SK-N-SH (cell line): Measurements from ENCODE around the gene DNAH9. TPM values are rescaled to one million over a fixed set of nuclear protein-coding genes. Genes with fewer than 3 reads are reported as not detected.

ENCODE experiments used
- CTCF ChIA-PET: fragments of 300-600, 350-600 bp; formaldehyde crosslinking; extraction: SDS; loops from one replicate; lab custom pipeline; 2021; lab: Yijun Ruan, JAX
- POLR2A ChIA-PET: fragments of 350-600 bp; sonication (Branson Sonifier 250); formaldehyde crosslinking; extraction: SDS; loops from one replicate; lab custom pipeline; 2020; ENCODE audit warnings: antibody characterized with exemption, inconsistent platforms; lab: Yijun Ruan, JAX
- DNase-seq: peaks from one replicate; pipeline ENCODE4 v3.0.0; 2012
- H2AFZ ChIP-seq: fragments of 200-600 bp; sonication (generic); 2 replicates; pipeline ENCODE4 v1.8.1; 2016; ENCODE audit warnings: antibody characterized with exemption, mild to moderate bottlenecking, low read depth
- H3F3A ChIP-seq: fragments of 200-600 bp; sonication (generic); replicated peaks from 2 replicates; pipeline ENCODE3; 2016; ENCODE audit warnings: antibody characterized with exemption, mild to moderate bottlenecking; ENCODE audit not compliant: insufficient read depth
- H3K27ac ChIP-seq, 2 experiments: fragments of 200-500 bp in 1 of 2; fragments of 200-600 bp in 1 of 2; sonication (Bioruptor generic) in 1 of 2; sonication (generic), shearing (Covaris generic) in 1 of 2; 2 replicates each; pipeline versions ENCODE4 v1.5.1 to v1.6.1; 2014 to 2016; ENCODE audit warnings: low read depth in 2 of 2, inconsistent platforms in 1 of 2, low read length in 1 of 2, mild to moderate bottlenecking in 1 of 2, mixed read lengths in 1 of 2
- H3K27me3 ChIP-seq: fragments of 200-600 bp; sonication (generic), shearing (Covaris generic); 2 replicates; pipeline ENCODE4 v1.6.1; 2016; ENCODE audit warnings: mixed run types; ENCODE audit not compliant: insufficient read depth
- H3K36me3 ChIP-seq, 2 experiments: fragments of 200-500 bp in 1 of 2; fragments of 200-600 bp in 1 of 2; sonication (Bioruptor generic) in 1 of 2; sonication (generic) in 1 of 2; replicated peaks in 1 of 2; 2 replicates each; pipeline versions ENCODE3 to v1.5.1; 2014 to 2016; ENCODE audit warnings: low read length in 1 of 2, mild to moderate bottlenecking in 1 of 2; ENCODE audit not compliant: insufficient read depth in 2 of 2, control insufficient read depth in 1 of 2
- H3K4me1 ChIP-seq, 2 experiments: fragments of 200-500 bp in 1 of 2; fragments of 200-600 bp in 1 of 2; sonication (Bioruptor generic) in 1 of 2; sonication (generic), shearing (Covaris generic) in 1 of 2; 2 replicates each; pipeline versions ENCODE4 v1.5.1 to v1.6.1; 2014 to 2016; ENCODE audit warnings: low read depth in 1 of 2, low read length in 1 of 2, mixed run types in 1 of 2; ENCODE audit not compliant: insufficient read depth in 2 of 2, control insufficient read depth in 1 of 2
- H3K4me2 ChIP-seq: fragments of 200-600 bp; sonication (generic), shearing (Covaris generic); 2 replicates; pipeline ENCODE4 v1.6.1; 2017; ENCODE audit warnings: mixed run types
- H3K4me3 ChIP-seq, 2 experiments: fragments of 200-500 bp in 1 of 2; fragments of 200-600 bp in 1 of 2; sonication (Bioruptor generic) in 1 of 2; sonication (generic), shearing (Covaris generic) in 1 of 2; 2 replicates each; pipeline versions ENCODE4 v1.5.1 to v1.8.1; 2014 to 2016; ENCODE audit warnings: low read depth in 2 of 2, inconsistent platforms in 1 of 2, low read length in 1 of 2, mild to moderate bottlenecking in 1 of 2, mixed read lengths in 1 of 2, moderate library complexity in 1 of 2
- H3K79me2 ChIP-seq: fragments of 200-600 bp; sonication (generic); 2 replicates; pipeline ENCODE4 v1.8.1; 2017; ENCODE audit warnings: mild to moderate bottlenecking; ENCODE audit not compliant: insufficient read depth
- H3K9ac ChIP-seq: fragments of 200-600 bp; sonication (generic); 2 replicates; pipeline ENCODE4 v1.6.1; 2017; ENCODE audit warnings: mixed run types
- H3K9me2 ChIP-seq: fragments of 200-600 bp; sonication (generic); 2 replicates; pipeline ENCODE4 v1.6.1; 2017; ENCODE audit warnings: mixed run types
- H3K9me3 ChIP-seq: fragments of 200-600 bp; sonication (generic); 2 replicates; pipeline ENCODE4 v1.6.1; 2017; ENCODE audit warnings: mixed run types, mild to moderate bottlenecking, moderate library complexity
- H4K20me1 ChIP-seq: fragments of 200-600 bp; sonication (generic); 2 replicates; pipeline ENCODE4 v1.6.1; 2017; ENCODE audit warnings: mild to moderate bottlenecking, mixed run types; ENCODE audit not compliant: insufficient read depth
- CHD2 ChIP-seq: fragments of 150-350 bp; IDR thresholded peaks from 2 replicates; pipeline ENCODE4 v1.6.1; 2018; ENCODE audit warnings: low read length; ENCODE audit not compliant: partially characterized antibody
- EP300 ChIP-seq, 2 experiments: IDR thresholded peaks; 2 replicates each; pipeline versions ENCODE4 v1.4.0 to v1.6.1; 2012; ENCODE audit warnings: borderline replicate concordance in 1 of 2, low read depth in 1 of 2, low read length in 1 of 2
- FOSL2 ChIP-seq: IDR thresholded peaks from 2 replicates; pipeline ENCODE4 v1.4.0; 2012; ENCODE audit warnings: low read depth, mild to moderate bottlenecking, moderate library complexity, borderline replicate concordance
- FOXJ3 ChIP-seq: sonication (generic); formaldehyde crosslinking; IDR thresholded peaks from 2 replicates; pipeline ENCODE4 v1.5.1; 2020; ENCODE audit warnings: mild to moderate bottlenecking, missing genetic modification reagents
- FOXM1 ChIP-seq: IDR thresholded peaks from 2 replicates; pipeline ENCODE4 v1.4.0; 2012; ENCODE audit warnings: low read depth, mild to moderate bottlenecking
- GATA2 ChIP-seq: sonication (generic); formaldehyde crosslinking; IDR thresholded peaks from 2 replicates; pipeline ENCODE4 v1.5.0; 2020; ENCODE audit warnings: mild to moderate bottlenecking, missing genetic modification reagents
- MXI1 ChIP-seq: IDR thresholded peaks from 2 replicates; pipeline ENCODE4 v1.6.1; 2012; ENCODE audit warnings: mild to moderate bottlenecking, low read depth, low read length, improper control_type of control experiment
- NFIC ChIP-seq: IDR thresholded peaks from 2 replicates; pipeline ENCODE4 v1.4.0; 2012; ENCODE audit warnings: borderline replicate concordance
- RAD21 ChIP-seq: IDR thresholded peaks from 2 replicates; pipeline ENCODE4 v1.6.1; 2012; ENCODE audit warnings: mild to moderate bottlenecking, low read length
- RCOR1 ChIP-seq: fragments of 150-350 bp; IDR thresholded peaks from 2 replicates; pipeline ENCODE4 v1.6.1; 2017; ENCODE audit warnings: antibody characterized with exemption, low read length
- RFX5 ChIP-seq: IDR thresholded peaks from 2 replicates; pipeline ENCODE4 v1.6.1; 2012; ENCODE audit warnings: mild to moderate bottlenecking, improper control_type of control experiment, low read length
- SIN3A ChIP-seq: IDR thresholded peaks from 2 replicates; pipeline ENCODE4 v1.6.1; 2012; ENCODE audit warnings: low read depth, mild to moderate bottlenecking, low read length, moderate library complexity, borderline replicate concordance
- TCF12 ChIP-seq: IDR thresholded peaks from 2 replicates; pipeline ENCODE4 v1.4.0; 2012
- WGBS: methylation state at CpG from one replicate; pipeline ENCODE4 v1.1.6; 2017; ENCODE audit warnings: low lambda C conversion rate; 5-methylcytosine and 5-hydroxymethylcytosine counted together
- polyA plus RNA-seq, 3 experiments: library from polyadenylated mRNA; depleted of rRNA; stranded (reverse); fragments of >200 nt; gene quantifications; 2 replicates each; pipeline ENCODE4 v1.2.3, GENCODE V29; 2012
- TF ChIP-seq, protein P1 (sequence below): IDR thresholded peaks from 2 replicates; pipeline ENCODE4 v1.4.0; 2012; ENCODE audit warnings: low read depth, borderline replicate concordance
- TF ChIP-seq, protein P2 (sequence below): IDR thresholded peaks from 2 replicates; pipeline ENCODE4 v1.4.0; 2012; ENCODE audit warnings: low read depth
- TF ChIP-seq, protein P3 (sequence below): IDR thresholded peaks from 2 replicates; pipeline ENCODE4 v1.4.0; 2012; ENCODE audit warnings: low read depth, borderline replicate concordance

Gene DNAH9
- polyA plus RNA-seq, 1 of the 3 experiments (the other 2 are of a cell fraction) = not detected

DNA sequence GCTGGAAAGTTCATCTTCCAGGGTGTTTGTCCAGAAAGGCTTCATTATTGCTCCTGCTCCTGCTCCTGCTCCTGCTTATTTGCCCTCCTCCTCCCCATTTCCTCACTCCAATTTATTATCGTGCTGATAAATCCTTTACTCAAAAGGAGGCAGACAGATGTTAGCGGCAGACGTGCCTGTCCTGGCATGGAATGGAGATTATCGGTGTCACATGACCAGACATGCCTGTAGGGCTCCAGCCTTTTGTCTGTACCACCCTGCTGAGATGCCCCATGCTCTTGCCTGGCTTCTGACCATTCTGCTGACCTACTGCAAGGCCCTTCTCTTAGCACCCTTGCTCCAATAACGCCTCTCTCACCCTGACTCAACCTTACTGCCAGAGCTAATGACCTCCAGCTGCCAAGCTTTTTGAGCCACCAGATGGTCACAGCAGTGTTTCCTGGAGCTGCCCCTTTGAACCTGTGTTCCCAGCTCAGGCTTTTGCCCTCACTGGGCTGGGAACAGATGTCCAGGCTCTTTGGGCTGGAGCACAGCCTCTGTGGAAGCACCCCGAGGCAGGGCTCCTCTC lies 12.8 kb downstream of the DNAH9 start:
- Histone ChIP-seq H3K4me2 (no peak overlapping the region), H3K36me3 (no peaks in the 10 kb centered on the region)
- CTCF ChIA-PET = interaction anchor here (0.9 to 4.4 kb wide), 2 partner anchors 14 to 33 kb away, joined by 4 to 30 read pairs; no protein-coding TSS in a partner anchor

DNA sequence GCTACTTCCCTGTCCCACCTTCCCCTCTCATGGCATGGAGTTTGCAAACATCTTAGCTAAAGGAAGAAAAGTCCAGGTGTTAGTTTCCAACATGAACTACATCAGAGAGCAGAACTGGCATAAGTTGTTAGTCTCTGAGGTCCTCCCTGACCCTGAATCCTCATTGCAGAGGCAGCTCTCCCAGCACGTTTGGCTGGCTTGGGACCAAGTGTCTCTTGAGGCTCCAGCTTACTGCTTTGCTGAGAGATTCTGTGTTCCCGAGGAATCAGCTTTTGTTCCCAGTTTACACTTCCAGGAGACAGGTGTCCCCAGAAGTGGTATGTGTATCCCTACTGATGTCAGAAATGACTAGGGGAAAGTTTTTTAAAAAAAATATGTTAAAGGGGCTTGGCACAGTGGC lies 14.7 kb downstream of the DNAH9 start:
- ChIA-PET POLR2A (no interaction called here), CTCF (interaction anchor here (1.2 to 4.4 kb wide), 2 partner anchors 31 to 737 kb away, joined by 3 to 30 read pairs; no protein-coding TSS in a partner anchor)
- 5% methylated on average over 2 of the region's 2 CpGs for WGBS
- no peaks in the 10 kb centered on the region for H3K9me2 ChIP-seq
- no peaks in the 10 kb centered on the region for H3K27me3 ChIP-seq
- peaks cover 0 to 43% of the 10 kb centered on the region in 2 experiments; a peak in 3 of 4 replicates for H3K4me1 ChIP-seq
- no peaks in the 10 kb centered on the region for H3K36me3 ChIP-seq
- no peak overlapping the region for H2AFZ ChIP-seq
- H3K4me2 ChIP-seq = no peak overlapping the region
- no peaks in the 10 kb centered on the region; the same call in 1 of the 2 replicates for H3K9me3 ChIP-seq
- TF ChIP-seq FOXM1 (no peak), FOXJ3 (CRISPR knock-in tag) (no peak), CHD2 (no peak), FOSL2 (no peak), EP300 (IDR thresholded peaks at IDR 0.05; ENCODE audit: borderline replicate concordance in 1 of 2, low read depth in 1 of 2, low read length in 1 of 2) (no peak), RCOR1 (no peak), RFX5 (no peak), SIN3A (no peak), RAD21 (no peak), TCF12 (no peak)
- TF ChIP-seq, protein P1, sequence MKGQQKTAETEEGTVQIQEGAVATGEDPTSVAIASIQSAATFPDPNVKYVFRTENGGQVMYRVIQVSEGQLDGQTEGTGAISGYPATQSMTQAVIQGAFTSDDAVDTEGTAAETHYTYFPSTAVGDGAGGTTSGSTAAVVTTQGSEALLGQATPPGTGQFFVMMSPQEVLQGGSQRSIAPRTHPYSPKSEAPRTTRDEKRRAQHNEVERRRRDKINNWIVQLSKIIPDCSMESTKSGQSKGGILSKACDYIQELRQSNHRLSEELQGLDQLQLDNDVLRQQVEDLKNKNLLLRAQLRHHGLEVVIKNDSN = no peak
- TF ChIP-seq, protein P2, sequence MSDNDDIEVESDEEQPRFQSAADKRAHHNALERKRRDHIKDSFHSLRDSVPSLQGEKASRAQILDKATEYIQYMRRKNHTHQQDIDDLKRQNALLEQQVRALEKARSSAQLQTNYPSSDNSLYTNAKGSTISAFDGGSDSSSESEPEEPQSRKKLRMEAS = no peak
- TF ChIP-seq, protein P3, sequence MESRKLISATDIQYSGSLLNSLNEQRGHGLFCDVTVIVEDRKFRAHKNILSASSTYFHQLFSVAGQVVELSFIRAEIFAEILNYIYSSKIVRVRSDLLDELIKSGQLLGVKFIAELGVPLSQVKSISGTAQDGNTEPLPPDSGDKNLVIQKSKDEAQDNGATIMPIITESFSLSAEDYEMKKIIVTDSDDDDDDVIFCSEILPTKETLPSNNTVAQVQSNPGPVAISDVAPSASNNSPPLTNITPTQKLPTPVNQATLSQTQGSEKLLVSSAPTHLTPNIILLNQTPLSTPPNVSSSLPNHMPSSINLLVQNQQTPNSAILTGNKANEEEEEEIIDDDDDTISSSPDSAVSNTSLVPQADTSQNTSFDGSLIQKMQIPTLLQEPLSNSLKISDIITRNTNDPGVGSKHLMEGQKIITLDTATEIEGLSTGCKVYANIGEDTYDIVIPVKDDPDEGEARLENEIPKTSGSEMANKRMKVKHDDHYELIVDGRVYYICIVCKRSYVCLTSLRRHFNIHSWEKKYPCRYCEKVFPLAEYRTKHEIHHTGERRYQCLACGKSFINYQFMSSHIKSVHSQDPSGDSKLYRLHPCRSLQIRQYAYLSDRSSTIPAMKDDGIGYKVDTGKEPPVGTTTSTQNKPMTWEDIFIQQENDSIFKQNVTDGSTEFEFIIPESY = no peak
- H3K9ac ChIP-seq = no peak overlapping the region
- no peak overlapping the region for H3K4me3 ChIP-seq
- H3K27ac ChIP-seq = peak overlapping the region in 1 of 2 experiments; percentile 99; a peak in 1 of 4 replicates
- H4K20me1 ChIP-seq = no peaks in the 10 kb centered on the region
- DNase-seq = no peak
- no peaks in the 10 kb centered on the region for H3K79me2 ChIP-seq
- H3F3A ChIP-seq = no peaks in the 10 kb centered on the region

More for the DNA sequence above, 12.8 kb downstream of the DNAH9 start:
- Histone ChIP-seq H3K9ac (no peak overlapping the region), H3K4me1 (peaks cover 0 to 50% of the 10 kb centered on the region in 2 experiments; a peak in 3 of 4 replicates), H2AFZ (no peak overlapping the region), H3K4me3 (no peak overlapping the region), H3K27ac (peak overlapping the region in 1 of 2 experiments; percentile 99; a peak in 2 of 4 replicates), H3K79me2 (no peaks in the 10 kb centered on the region), H4K20me1 (no peaks in the 10 kb centered on the region), H3F3A (no peaks in the 10 kb centered on the region), H3K27me3 (no peaks in the 10 kb centered on the region), H3K9me3 (no peaks in the 10 kb centered on the region; the same call in 1 of the 2 replicates), H3K9me2 (no peaks in the 10 kb centered on the region)
- POLR2A ChIA-PET = interaction anchor here (2.7 kb wide), 1 partner anchor 13 kb away, joined by 12 read pairs; the partner anchor contains the start of gene DNAH9
- DNase-seq = peak; percentile 66
- TF ChIP-seq RCOR1 = peak; percentile 92; the same call in 1 of the 2 replicates
- TF ChIP-seq GATA2 (CRISPR knock-in tag) = peak; percentile 76
- no peak for TF ChIP-seq NFIC
- peak; percentile 89 for TF ChIP-seq FOXJ3 (CRISPR knock-in tag)
- TF ChIP-seq EP300 (IDR thresholded peaks at IDR 0.05; ENCODE audit: borderline replicate concordance in 1 of 2, low read depth in 1 of 2, low read length in 1 of 2) = peak in 1 of 2 experiments; percentile 75; a peak in 1 of 4 replicates
- no peak for TF ChIP-seq MXI1
- TF ChIP-seq, protein P1 = peak; percentile 50; the same call in 1 of the 2 replicates
- WGBS = 17% methylated on average over 6 of the region's 6 CpGs
